Fibroblast of skin of left quadriceps (primary cell): ENCODE data around the gene LYPD1.

ENCODE experiments used
- DNase-seq, 2 experiments: peaks; one replicate each; pipeline ENCODE4 v3.0.0-alpha.2; 2013; ENCODE audit warnings: low read depth in 2 of 2

LYPD1 gene

DNA sequence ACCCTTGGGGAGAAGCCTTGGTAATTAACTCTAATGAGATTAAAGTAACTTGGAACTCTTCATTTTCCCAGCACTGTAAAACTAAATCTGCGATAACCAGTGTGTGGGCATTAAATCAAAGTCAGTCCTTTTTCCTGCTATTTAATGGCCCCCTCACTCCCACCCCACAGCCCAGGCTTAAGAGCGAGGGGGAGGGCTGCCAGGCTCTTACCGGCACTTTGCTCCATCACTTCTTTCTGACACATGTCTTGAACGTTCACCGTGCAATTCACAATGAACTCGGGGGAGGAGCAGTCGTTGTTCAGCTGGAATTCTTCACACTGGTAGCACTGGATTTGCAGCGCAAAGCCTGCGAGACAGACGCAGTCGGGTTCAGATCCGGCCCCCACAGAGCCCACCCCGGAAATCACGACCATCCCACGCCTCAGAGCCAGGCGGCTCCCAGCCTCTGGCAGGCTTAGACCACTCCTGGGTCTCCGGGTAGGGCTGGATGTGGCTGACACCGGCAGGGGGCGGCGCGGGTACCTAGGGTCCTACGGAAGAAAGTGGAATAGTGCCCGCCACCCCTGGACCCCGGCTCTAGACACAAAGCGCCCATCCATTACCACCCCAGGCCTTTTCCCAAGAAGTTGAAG, 1.7 kb downstream of the LYPD1 start:
- no peak for DNase-seq

DNA sequence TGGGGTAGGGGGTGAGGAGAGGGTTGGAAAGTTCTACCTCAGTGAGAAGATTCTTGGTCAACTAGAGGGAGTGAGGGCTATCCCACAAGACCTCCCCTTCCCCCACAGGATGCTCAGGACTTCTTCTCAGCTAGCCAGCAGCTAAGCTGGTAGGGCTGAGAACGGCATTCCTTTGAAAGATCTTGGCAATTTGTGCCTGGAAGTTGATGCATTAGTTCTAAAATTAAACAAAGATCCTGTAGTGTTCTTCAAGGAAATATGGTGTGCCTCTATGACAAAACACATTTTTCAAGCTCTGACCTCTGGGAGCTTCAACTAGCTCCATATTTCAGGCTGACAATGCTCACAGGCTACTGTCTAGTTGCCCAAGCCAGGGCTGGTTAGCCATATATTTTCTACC, 2.3 kb downstream of the LYPD1 start:
- no peak for DNase-seq

DNA sequence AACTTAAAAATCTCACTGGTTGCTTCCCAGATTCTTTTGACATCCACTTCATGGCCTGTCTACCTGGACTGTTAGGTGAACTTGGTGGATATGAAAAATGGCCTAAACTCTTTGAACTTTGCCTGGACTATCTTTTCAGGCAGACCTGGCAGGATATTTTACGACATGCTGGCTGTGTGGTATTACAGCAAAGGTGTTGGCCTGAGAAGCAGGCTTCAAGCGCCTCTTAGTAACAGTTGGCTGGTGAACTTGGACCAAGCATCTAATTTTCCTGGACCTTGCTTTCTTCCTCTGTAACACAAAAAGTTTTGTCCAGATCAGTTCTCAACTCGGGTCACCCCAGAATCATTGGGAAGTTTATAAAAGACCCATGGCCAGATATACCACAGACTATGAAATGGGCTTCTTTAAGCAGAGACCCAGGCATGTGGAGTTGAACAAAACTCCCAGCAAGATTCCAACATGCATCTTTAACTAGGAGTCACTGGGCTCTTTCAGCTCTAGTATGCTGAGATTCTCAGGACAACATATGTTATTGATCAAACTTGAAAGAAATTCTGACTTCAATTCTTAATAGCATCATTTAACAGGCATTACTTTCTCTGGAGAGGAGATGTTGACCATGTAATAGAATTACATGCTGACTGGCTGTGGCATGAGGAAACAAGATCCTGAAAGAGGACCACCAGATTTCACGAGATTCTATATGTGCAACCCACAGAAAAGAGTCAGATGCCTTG, 4.4 kb downstream of the LYPD1 start:
- DNase-seq: no peak

DNA sequence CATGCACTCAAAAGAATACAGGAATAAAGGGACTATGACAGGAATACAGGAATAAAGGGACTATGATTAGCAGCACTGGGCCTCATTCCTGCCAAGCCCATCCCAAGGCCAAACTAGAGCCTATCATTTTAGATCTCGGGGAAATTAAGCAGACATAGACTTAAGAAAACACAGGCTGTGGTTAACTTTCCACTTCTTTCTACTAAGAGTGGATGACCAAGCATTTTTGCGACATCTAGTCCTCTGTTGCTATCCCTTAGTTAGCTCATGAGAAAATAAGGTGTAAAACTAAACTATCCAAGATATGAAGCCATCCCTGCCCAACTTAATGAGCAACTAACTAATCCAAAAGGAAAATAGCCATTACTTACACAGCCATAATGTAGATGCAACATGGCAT, 5.9 kb downstream of the LYPD1 start:
- no peak for DNase-seq

DNA sequence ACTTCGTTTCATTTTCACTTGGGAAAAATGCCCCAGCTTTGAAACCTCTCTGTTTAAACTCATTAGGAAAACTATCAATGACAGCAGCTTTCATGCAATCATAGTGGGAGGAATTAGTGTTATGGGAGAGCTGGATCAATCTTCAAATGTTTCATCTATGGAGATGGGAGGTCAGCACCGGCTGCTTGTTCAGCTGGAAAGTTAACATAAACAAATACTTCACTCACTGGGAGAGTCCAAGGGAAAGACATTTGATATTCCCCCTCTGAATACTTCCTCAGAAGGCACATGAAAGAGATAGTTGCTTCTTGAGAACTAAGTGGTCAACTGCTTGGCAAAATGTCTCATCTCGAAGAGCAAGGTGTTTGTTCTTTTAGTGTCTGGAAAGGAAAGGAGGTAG, 7.3 kb downstream of the LYPD1 start:
- DNase-seq: no peak

DNA sequence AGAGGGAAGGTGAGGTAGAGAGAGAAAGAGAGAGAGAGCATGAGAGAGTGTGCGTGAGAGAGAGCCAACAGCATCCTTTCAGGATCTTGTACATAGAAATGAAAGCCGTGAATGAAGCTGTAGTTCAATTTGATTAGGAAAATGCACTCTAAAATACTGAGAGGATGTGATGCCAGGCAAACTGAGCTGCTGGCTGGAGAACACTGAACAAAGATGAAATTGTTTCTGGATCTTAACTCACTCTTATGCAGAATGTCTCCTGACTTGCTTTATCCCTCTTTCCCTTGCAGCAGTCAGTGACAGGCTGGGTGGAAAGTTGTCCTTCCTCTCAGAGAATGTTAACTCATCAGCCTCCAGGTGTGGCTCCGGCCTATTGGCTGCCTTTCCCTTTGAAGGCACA, 10.7 kb downstream of the LYPD1 start:
- DNase-seq: no peak

GRCh38 chr2:132656266-132656975, 13.6 kb downstream of the LYPD1 start:
- DNase-seq: no peak

GRCh38 chr2:132654968-132655367, 15.0 kb downstream of the LYPD1 start:
- no peak for DNase-seq

DNA sequence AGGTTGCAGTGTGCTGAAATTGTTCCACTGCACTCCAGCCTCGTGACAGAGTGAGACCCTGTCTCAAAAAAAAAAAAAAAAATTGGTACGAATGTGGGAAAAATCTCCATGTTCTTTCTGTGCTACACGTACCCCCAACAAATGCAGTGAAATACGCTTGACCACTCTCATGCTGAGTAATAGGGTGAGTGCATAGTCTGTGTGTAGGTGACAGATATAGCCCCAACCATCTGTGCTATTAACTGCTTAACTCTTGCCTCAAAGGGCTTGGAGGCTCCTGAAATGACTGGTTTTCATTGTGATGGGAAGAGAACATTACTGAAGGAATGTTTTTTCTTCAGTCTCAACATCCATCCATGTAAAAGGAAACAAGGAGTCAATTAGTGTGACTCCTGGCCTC, 15.7 kb downstream of the LYPD1 start:
- DNase-seq: no peak

GRCh38 chr2:132652474-132652873, 17.5 kb downstream of the LYPD1 start:
- DNase-seq: no peak

DNA sequence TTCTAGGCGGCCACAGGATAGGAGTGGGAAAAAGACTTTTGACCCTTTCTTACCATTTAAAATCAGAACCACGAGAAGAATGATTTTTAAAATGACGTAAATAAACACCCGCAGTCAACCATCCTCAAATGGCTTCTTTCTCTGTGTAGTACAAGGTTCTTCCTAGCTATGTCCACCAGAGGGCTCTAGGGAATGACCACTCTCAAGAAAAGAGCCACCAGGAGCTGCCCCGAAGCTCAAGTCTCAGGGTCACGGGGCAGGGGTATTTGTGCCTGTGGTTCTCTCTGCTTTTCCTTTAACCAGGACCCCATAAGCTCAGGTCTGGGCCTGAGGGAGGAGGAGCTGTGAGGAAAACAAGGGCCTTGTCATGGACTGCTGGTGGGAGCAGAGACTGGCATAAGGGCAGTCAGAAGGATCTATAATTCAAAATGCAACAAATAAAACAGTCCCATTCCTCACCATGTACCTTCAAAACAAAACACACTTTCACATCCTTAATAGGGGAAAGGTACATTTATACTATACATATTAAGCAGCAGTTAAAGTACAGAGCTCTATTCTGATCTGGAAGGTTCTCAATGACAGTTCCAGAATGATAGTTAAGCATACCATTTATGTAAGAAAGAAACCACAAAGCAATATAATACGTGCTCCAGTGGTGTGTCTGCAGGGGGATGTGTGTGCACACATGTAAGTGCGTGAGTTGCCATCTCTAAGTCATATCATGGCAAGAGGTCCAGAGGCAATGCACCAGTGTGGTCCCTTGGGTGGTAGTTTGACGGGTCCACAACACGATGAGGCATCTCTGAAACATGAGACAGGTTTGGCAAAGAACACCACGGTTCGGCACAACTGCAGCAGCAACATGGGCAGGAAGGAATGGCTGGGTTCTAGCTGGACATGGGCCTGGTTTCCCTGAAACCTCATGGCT, 18.6 kb downstream of the LYPD1 start:
- DNase-seq: no peak

GRCh38 chr2:132646540-132647108, 23.4 kb downstream of the LYPD1 start:
- no peak for DNase-seq

- DNase-seq: no peak
Measured at GRCh38 chr2:132645722-132646539, 24.1 kb downstream of the LYPD1 start.

DNA sequence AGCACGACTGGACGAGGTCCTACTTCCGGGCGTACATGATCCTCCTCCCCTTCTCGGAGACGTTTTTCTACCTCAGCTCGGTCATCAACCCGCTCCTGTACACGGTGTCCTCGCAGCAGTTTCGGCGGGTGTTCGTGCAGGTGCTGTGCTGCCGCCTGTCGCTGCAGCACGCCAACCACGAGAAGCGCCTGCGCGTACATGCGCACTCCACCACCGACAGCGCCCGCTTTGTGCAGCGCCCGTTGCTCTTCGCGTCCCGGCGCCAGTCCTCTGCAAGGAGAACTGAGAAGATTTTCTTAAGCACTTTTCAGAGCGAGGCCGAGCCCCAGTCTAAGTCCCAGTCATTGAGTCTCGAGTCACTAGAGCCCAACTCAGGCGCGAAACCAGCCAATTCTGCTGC, 24.8 kb downstream of the LYPD1 start:
- no peak for DNase-seq

DNA sequence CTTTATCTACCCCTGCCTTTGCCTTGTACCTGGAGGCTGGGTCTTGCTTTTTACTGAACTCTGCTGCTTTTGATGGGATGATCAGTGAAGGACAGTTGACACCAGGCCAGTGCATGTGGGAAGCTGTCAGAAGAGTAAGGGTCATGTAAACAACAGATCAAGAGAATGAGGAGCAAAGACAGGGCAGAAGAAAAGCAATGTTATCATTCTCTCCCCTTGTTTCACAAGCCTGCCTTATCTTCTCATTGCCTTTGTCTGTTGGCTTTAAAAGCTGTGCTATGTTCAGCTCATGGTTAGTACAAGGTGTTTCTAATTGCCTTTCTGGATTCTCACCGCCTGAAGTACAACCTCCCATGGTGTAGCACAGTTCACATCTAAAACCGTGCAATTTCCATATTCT, 27.6 kb downstream of the LYPD1 start:
- DNase-seq: no peak

GRCh38 chr2:132641819-132642218, 28.2 kb downstream of the LYPD1 start:
- no peak for DNase-seq

DNA sequence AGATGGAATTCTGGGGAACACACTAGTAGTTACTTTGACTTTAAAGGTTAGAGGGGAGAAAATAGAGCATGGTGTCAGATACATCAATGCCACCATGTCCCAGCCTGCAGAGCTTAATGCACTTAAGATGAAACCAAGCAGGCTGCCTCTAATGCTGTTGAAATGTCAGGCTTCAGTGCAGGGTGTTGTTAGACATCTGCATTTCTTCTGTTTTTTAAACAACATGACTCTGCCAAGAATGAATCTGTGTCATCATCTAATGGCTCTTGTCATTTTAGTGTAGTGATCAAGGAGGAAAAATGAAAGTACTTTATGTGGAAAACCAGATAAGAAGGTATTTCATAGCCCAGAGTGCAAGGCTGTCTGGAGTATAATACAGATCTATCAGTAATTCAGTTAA, 29.9 kb downstream of the LYPD1 start:
- DNase-seq: no peak

- DNase-seq: no peak
Measured at GRCh38 chr2:132638313-132639040, 31.5 kb downstream of the LYPD1 start.

GRCh38 chr2:132636346-132636745, 33.7 kb downstream of the LYPD1 start:
- DNase-seq: no peak

GRCh38 chr2:132633635-132634034, 36.4 kb downstream of the LYPD1 start:
- DNase-seq: no peak
